Adrenal gland (tissue), 12 donors: ENCODE data around the gene HSD17B14. TPM values are rescaled to one million over a fixed set of nuclear protein-coding genes. Genes with fewer than 3 reads are reported as not detected.

Experiments
- DNase-seq, 7 donors: peaks; one replicate each; pipeline ENCODE4 v3.0.0-alpha.2; 2019 to 2020
- H3K27ac ChIP-seq, 5 donors: fragments of 200-600 bp; sonication (generic) in 4 of 5; 1 replicate in 3 of 5; 2 replicates in 2 of 5; pipeline versions ENCODE4 v1.5.1 to v1.8.0; 2016 to 2020; ENCODE audit warnings: mild to moderate bottlenecking in 1 of 5
- H3K27me3 ChIP-seq: fragments of 200-600 bp; 2 replicates; pipeline ENCODE4 v1.8.0; 2021
- H3K36me3 ChIP-seq, 2 donors: fragments of 200-600 bp; replicated peaks in 1 of 2; 1 replicate in 1 of 2; 2 replicates in 1 of 2; pipeline versions ENCODE4 v1.5.1 to v1.8.0; 2018 to 2022
- H3K4me1 ChIP-seq, 2 donors: fragments of 200-600 bp; replicated peaks in 1 of 2; 1 replicate in 1 of 2; 2 replicates in 1 of 2; pipeline versions ENCODE4 v1.5.1 to v1.8.0; 2018 to 2021
- H3K4me3 ChIP-seq, 4 donors: fragments of 200-600 bp; sonication (generic) in 3 of 4; one replicate each; pipeline ENCODE4 v1.5.1; 2016 to 2018
- H3K9me3 ChIP-seq, 3 donors: fragments of 200-600 bp; sonication (generic) in 1 of 3; replicated peaks in 1 of 3; 1 replicate in 2 of 3; 2 replicates in 1 of 3; pipeline versions ENCODE4 v1.5.1 to v1.8.0; 2016 to 2021
- CTCF ChIP-seq, 6 experiments: fragments of 450-650 bp in 4 of 6; fragments of 200-600 bp in 2 of 6; sonication (generic) in 1 of 6; IDR thresholded peaks; 1 replicate in 5 of 6; 2 replicates in 1 of 6; pipeline versions ENCODE4 v1.5.1 to v1.8.0; 2016 to 2021; ENCODE audit warnings: antibody characterized with exemption in 6 of 6, mild to moderate bottlenecking in 2 of 6, moderate library complexity in 1 of 6
- POLR2A ChIP-seq, 2 donors: fragments of 450-650 bp; IDR thresholded peaks; one replicate each; pipeline ENCODE4 v1.6.1; 2017; ENCODE audit warnings: antibody characterized with exemption in 2 of 2, mild to moderate bottlenecking in 2 of 2, moderate library complexity in 1 of 2
- WGBS, 4 donors: extraction: QIAGEN DNeasy Blood & Tissue Kit in 2 of 4; methylation state at CpG; one replicate each; pipeline versions ENCODE4 v1.1.5 to v1.1.7; 2013 to 2017; 5-methylcytosine and 5-hydroxymethylcytosine counted together
- intact Hi-C, 2 donors: fragments of 100-400 bp; cut with DNase I; formaldehyde crosslinking; loops; one replicate each; pipeline versions ENCODE4 v1.14.1 to v1.15.0; 2022 to 2023
- polyA plus RNA-seq, 3 donors: library from polyadenylated mRNA; stranded (reverse); fragments of 200-250 nt in 2 of 3; fragments of 350-450 nt in 1 of 3; fragmentation: Illumina TruSeq in 1 of 3; extraction: RNeasy Lipid Tissue Mini Kit (QIAGEN cat#74804) in 1 of 3; gene quantifications; one replicate each; pipeline ENCODE4 v1.2.3, GENCODE V29; 2013 to 2014
- total RNA-seq, 9 donors: library from RNA; depleted of rRNA in 4 of 9; stranded (reverse); fragments of >200 nt in 4 of 9; fragments of 120-200 nt in 1 of 9; fragmentation: NEBNext Ultra II Directional in 1 of 9; extraction: Animal tissue kit (Norgen Biotek cat#: 25700) in 1 of 9; gene quantifications; one replicate each; pipeline versions ENCODE4 v1.1.0 to v1.2.4, GENCODE V29; 2013 to 2023
- donor health status: healthy with polysubstance abuse.
- donor health status: Bipolar disorder and iron deficiency.
- donor health status: DM: yes; HTN: yes; CAD: no.
- donor health status: DM: no; HTN: no; CAD: no.
- donor health status: DM: no; HTN: no; CAD: no.
- donor health status: DM: yes; HTN: yes; CAD: no.

Gene HSD17B14
- total and polyA plus RNA-seq, 12 donors = 7.4 to 178 (median 40.6) TPM

- intact Hi-C loops = no loop called here
- H3K27ac ChIP-seq = no peak overlapping the region
- H3K9me3 ChIP-seq = no peaks in the 10 kb centered on the region
- no peak overlapping the region for H3K4me3 ChIP-seq
- no peak for TF ChIP-seq CTCF (IDR thresholded peaks at IDR 0.05)
- no peak for TF ChIP-seq POLR2A (IDR thresholded peaks at IDR 0.05)
- H3K27me3 ChIP-seq = no peaks in the 10 kb centered on the region
- peak in 2 of 7 donors; percentile 57 to 61 for DNase-seq
- H3K4me1 ChIP-seq = peaks cover 8 to 16% of the 10 kb centered on the region in 2 donors
- WGBS, 4 donors = 64 to 74% (median 72%) methylated on average over 7 to 17 of the region's 17 CpGs
- H3K36me3 ChIP-seq = no peaks in the 10 kb centered on the region
Measured at GRCh38 chr19:48806818-48807589, 29.3 kb downstream of the HSD17B14 start.

- DNase-seq = peak in 3 of 7 donors; percentile 58 to 78 (median 61)
- intact Hi-C loops = no loop called here
Measured at GRCh38 chr19:48806518-48806817, 29.8 kb downstream of the HSD17B14 start.

GRCh38 chr19:48805452-48805851, 30.8 kb downstream of the HSD17B14 start:
- intact Hi-C loops = no loop called here
- H3K27me3 ChIP-seq = no peaks in the 10 kb centered on the region
- DNase-seq = no peak
- H3K36me3 ChIP-seq = no peaks in the 10 kb centered on the region
- 62 to 82% (median 75%) methylated on average over 7 to 15 of the region's 15 CpGs for WGBS, 4 donors
- H3K9me3 ChIP-seq = no peaks in the 10 kb centered on the region
- TF ChIP-seq CTCF (IDR thresholded peaks at IDR 0.05) (no peak), POLR2A (IDR thresholded peaks at IDR 0.05) (no peak)
- H3K4me1 ChIP-seq = peaks cover 7 to 11% of the 10 kb centered on the region in 2 donors
- H3K27ac ChIP-seq = no peak overlapping the region
- no peak overlapping the region for H3K4me3 ChIP-seq

More at GRCh38 chr19:48806518-48806817, 29.8 kb downstream of the HSD17B14 start:
- Histone ChIP-seq H3K27me3 (no peaks in the 10 kb centered on the region), H3K27ac (no peak overlapping the region), H3K9me3 (no peaks in the 10 kb centered on the region), H3K4me1 (peaks cover 8 to 11% of the 10 kb centered on the region in 2 donors), H3K4me3 (no peak overlapping the region), H3K36me3 (no peaks in the 10 kb centered on the region)
- TF ChIP-seq POLR2A (IDR thresholded peaks at IDR 0.05) (no peak), CTCF (IDR thresholded peaks at IDR 0.05) (no peak)
- WGBS, 4 donors = 78 to 90% (median 82%) methylated on average over 3 to 5 of the region's 5 CpGs

GRCh38 chr19:48804496-48804895, 31.8 kb downstream of the HSD17B14 start:
- intact Hi-C loops = no loop called here
- H3K27ac ChIP-seq = no peak overlapping the region
- H3K27me3 ChIP-seq = no peaks in the 10 kb centered on the region
- H3K4me1 ChIP-seq = peaks cover 0 to 1% of the 10 kb centered on the region in 2 donors
- H3K36me3 ChIP-seq = no peaks in the 10 kb centered on the region
- no peaks in the 10 kb centered on the region for H3K9me3 ChIP-seq
- H3K4me3 ChIP-seq = no peak overlapping the region
- DNase-seq = no peak
- 75 to 86% (median 78%) methylated on average over 8 of the region's 8 CpGs for WGBS, 4 donors
- TF ChIP-seq POLR2A (IDR thresholded peaks at IDR 0.05) = no peak
- no peak for TF ChIP-seq CTCF (IDR thresholded peaks at IDR 0.05)
